GM18507 (cell line): ENCODE results near the gene NFYB.
"Not testable (repeated sequence)": the region's sequence is repeated elsewhere in the genome, so short reads cannot be mapped to it uniquely, and the experiment has no call there.

Experiments used
- DNase-seq: peaks from one replicate; pipeline ENCODE4 v3.0.0; 2011; ENCODE audit warnings: low read depth; ENCODE audit not compliant: insufficient read length; ENCODE audit errors: extremely low spot score
- FAIRE-seq: peaks from 2 replicates; lab custom pipeline; 2011; peaks lifted over from hg19 to GRCh38; lab: Jason Lieb, UNC

NFYB gene

GRCh38 chr12:104130760-104131159 lies 7.2 kb downstream of the NFYB start:
- no peak for FAIRE-seq
- DNase-seq = no peak

DNA sequence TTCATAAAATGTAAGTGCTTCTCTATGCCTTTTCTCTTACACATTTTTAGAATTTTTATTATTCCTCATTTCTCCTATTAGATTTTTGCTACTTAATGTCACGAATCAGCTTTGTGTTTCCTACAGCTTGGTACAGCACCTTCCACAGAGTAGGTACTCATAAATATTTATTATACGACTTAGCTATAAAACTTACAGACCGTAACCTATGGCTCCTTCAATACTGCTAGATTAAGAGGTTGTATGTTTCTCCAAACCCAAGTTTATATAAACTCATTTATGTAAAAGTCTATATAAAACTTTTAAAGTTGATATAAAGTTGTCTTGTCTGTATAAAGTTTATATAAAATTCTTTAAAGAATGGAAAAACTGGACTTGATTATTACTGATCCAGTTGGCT lies 11.5 kb downstream of the NFYB start:
- no peak for FAIRE-seq
- no peak for DNase-seq

DNA sequence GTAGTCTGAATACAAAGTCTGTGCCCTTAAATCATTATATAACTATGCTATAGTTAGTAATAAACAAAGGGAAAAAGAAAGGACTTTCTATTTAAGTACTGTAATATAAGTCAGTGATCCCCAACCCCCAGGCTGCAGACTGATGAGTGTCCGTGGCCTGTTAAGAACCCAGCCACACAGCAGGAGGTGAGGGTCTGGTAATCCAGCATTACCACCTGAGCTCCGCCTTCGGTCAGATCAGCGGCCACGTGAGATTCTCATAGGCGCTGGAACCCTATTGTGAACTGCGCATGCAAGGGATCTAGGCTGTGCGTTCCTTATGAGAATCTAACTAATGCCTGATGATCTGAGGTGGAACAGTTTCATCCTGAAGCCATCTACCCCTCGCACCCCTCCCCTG lies 15.7 kb downstream of the NFYB start:
- no peak for FAIRE-seq
- DNase-seq = no peak

DNA sequence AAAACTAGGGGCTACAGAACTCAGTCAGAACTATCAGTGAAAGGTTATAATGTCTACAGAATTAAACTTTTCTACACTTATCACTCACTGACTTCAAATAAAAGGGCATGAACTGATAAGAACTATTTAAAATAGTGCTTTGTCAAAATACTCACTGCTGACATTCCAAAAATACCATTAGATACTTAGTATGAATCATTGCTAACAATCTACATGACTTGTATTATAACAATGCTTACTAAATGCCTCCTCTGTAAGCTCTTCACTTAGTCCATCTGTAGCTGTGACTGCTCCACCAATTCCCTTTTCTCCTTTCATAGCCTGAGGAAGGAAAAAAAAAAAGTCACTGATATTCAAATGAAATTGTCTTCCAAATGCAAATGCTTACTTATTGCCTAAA lies 17.0 kb downstream of the NFYB start:
- DNase-seq = no peak
- peak; percentile 15 for FAIRE-seq

GRCh38 chr12:104115587-104115975 lies 22.4 kb downstream of the NFYB start:
- FAIRE-seq (no peak), DNase-seq (no peak)

- FAIRE-seq, DNase-seq: not testable (repeated sequence)
Observed at GRCh38 chr12:104114834-104115586, 23.0 kb downstream of the NFYB start.

DNA sequence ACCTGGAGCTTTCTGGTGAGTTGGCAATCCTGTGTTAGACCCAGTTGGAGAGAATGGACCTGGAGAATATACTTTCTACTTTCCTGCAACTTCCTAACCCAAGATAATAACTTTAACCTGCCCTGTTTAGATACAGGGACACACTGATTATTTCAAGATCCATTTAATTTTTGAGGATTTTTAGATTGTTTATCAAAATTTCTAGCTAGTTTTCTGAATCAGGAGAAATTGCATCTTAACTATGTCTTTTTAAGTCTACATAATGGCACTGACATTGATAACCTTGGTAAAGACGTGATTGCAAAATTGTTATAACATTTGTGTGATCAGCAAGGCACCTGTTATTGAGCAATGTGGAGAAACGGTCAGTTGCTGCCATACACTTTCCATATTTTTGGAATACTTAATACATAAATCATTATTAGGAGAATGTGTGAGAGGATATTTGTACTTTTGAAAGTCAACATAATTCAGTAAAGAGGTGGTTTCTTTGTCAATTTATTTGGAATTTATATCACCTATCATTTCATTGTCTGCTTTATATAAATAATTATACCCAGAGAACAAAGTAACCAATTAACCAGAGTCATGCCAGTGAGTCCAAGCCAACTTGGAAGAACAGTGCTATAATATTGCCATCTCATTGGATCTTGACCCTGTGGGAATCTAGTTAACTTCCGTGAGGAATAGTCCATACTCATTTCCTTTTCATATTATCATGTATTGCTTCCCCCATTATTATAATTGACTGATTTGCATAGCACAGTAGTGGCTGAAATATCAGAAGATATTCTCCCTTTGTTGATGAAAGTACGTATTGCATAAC lies 28.4 kb downstream of the NFYB start:
- DNase-seq (no peak), FAIRE-seq (peak; percentile 29)

GRCh38 chr12:104108755-104109445 lies 29.1 kb downstream of the NFYB start:
- DNase-seq (peak; percentile 25), FAIRE-seq (peak; percentile 93)

DNA sequence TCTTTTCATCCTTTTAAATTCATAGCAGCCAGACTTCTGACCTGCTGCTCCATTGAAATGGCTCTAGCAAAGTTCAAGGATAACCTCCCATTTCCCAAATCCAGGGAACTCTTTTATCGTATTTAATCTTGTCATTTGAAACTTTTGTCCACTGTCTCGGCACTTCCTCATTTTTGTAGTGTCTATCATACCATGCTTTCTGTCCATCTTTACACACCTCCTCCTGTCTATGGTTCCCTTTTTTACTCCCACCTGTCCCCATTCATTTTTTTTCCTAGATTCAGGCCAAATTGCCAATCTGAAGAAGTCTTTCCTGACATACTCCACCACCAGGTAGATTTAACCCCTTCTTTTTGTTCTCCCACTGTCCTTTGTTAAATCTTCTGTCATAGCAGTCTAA lies 31.0 kb downstream of the NFYB start:
- no peak for FAIRE-seq
- no peak for DNase-seq

DNA sequence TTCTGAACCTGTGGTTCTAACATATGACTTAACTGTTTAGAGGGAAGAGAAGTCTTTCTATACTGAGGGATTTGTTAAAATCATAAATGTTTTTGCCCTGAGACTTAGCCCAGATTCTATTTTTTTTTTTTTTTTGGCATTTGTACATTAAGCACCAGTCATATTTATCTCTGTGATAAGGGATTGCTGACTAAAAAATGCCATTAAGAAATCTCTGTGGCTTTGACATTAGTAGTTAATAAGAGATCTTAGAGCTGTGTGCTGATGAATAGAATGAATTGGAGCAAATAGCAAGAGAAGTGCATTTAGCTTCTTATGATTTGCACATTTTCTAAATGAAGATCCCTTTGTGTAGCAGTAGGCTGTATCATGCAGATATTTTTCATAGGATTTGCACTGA lies 32.5 kb downstream of the NFYB start:
- DNase-seq (no peak), FAIRE-seq (no peak)

- FAIRE-seq = no peak
Observed at GRCh38 chr12:104097954-104098353, 40.1 kb downstream of the NFYB start.

DNA sequence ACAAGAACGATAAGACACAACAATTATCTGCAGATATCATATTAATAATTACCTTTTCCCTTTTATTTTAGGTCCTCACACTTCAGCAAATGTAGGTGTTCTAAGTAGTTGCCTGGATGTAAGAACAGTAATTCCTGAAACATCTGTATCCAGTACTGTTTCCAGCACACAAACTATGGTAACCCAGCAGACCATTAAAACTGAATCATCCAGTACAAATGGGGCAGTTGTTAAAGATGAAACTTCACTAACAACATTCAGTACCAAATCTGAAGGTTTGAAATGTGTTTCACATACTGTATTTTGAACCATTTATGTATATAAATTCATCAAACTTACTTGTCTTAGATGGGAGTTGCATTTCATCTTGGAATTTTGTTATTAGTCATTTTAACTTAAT lies 42.7 kb downstream of the NFYB start:
- peak; percentile 52 for FAIRE-seq
- no peak for DNase-seq

More at GRCh38 chr12:104097954-104098353, 40.1 kb downstream of the NFYB start:
- no peak for DNase-seq

- no peak for DNase-seq
- no peak for FAIRE-seq
Observed at GRCh38 chr12:104094284-104094683, 43.7 kb downstream of the NFYB start.

DNA sequence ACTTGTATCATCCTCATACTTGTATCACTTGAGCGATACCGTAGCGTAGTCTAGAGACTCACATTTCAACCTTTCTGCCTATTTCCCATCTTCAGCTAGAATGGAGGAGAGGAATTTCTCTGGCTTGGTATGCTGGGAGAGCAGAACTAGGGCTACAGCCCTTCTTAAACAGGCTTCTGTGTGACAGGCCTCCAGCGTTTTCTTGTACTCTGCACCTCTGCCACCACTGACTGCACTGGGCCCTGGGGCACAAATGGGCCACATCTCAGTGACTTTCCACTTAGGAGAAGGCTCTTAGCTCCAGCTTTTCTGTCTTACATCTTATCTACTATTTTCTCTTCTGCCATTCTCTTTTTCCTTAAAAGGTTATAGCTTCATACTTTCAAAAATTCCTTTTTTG lies 46.9 kb downstream of the NFYB start:
- FAIRE-seq (no peak), DNase-seq (no peak)

- DNase-seq = no peak
- no peak for FAIRE-seq
Observed at GRCh38 chr12:104090685-104091084, 47.3 kb downstream of the NFYB start.

DNA sequence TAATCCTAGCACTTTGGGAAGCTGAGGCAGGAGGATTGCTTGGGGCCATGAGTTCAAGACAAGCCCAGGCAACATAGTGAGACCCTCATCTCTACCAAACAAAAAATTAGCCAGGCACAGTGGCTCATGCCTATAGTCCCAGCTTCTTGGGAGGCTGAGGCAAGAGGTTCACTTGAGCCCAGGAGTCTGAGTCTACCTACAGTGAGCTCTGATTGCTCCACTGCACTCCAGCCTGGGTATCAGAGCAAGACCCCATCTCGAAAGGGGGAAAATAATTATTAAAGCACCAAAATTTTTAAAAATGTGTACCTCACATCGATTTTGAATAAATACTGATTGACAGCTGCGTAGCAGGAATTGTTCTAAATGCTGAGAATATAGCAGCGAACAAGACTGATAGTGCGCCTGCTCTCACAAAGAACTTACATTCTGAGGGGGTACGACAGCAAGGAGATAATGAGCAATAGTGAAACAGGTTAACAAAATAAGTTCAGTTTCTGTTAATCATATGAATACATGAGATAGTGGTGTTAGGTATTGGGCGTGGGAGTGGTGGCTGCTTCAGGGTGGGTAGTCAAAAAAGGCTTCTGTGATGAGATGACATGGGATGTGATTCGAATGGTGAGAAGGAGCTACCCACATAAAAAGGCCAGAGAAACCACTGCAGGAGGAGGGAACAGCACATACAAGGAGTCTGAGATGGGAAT lies 54.1 kb downstream of the NFYB start:
- no peak for DNase-seq
- FAIRE-seq = peak; percentile 67

GRCh38 chr12:104080764-104081163 lies 57.2 kb downstream of the NFYB start:
- no peak for DNase-seq

GRCh38 chr12:104079024-104079423 lies 59.0 kb downstream of the NFYB start:
- FAIRE-seq (no peak), DNase-seq (no peak)

More at GRCh38 chr12:104080764-104081163, 57.2 kb downstream of the NFYB start:
- FAIRE-seq = no peak

- DNase-seq (no peak), FAIRE-seq (no peak)
Observed at GRCh38 chr12:104073699-104074098, 64.3 kb downstream of the NFYB start.

DNA sequence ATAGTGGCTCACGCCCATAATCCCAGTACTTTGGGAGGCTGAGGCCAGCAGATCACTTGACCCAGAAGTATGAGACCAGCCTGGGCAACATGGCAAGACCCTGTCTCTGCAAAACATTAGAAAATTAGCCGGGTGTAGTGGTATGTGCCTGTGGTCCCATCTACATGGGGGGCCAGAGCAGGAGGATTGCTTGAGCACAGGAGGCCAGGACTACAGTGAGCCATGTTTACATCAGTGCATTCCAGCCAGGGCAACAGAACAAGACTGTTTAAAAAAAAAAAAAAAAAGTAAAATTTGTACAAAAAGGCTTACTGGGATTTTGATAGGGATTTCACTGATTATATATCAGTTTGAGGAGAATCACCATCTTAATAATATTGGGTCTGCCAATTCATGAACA lies 65.9 kb downstream of the NFYB start:
- DNase-seq = no peak
- no peak for FAIRE-seq
